GM18505 (cell line): ENCODE measurements around the gene CELF4.

Experiments
- ATAC-seq: cut with Tn5 transposase; IDR thresholded peaks from one replicate; pipeline ENCODE4 v1.9.1; 2021; ENCODE audit not compliant: unreplicated experiment
- POLR2A ChIP-seq: IDR thresholded peaks from 4 replicates; pipeline ENCODE4 v1.6.1; 2011; ENCODE audit warnings: borderline replicate concordance; ENCODE audit not compliant: insufficient read depth, insufficient read length; ENCODE audit errors: extremely low read depth

The CELF4 gene

DNA sequence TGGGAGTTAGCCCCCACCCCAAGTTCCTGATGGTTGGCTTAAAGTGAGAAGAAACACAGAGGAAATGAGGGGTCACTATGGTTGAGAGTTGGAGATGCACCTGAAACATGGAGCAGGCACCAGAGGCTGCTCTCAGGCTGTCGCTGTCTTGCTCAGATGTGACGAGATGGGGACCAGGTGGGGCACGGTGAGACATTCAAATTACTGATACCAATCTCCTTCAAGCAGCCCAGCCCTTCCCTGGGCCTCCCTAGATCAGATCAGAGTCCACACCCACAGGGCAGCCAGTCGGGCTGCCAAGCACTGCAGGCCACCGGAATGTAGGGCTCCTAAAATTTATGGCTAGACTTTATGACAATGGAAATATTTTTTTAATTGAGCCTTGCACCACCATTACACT lies 176.6 kb downstream of the CELF4 start:
- ATAC-seq, result no peak

DNA sequence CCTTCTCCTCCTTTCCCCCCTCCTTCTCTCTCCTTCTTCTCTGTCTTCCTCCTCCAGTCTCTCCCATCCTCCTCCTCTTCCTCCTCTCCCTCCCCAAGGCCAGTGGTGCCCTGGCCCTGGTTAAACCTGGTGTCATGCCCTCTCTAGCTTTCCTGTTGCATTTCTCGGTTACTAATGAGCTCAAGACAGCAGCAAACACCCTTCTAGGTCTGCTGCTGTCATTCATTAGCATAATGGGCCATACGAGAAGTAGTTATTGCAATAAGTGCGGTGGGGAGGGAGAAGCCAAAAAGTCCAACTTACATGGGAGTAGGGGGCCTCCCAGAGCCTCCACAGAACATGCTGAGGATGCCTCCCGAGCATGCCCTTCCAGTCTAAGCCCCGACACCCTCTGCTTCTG lies 177.2 kb downstream of the CELF4 start:
- no peak for TF ChIP-seq POLR2A
- no peak for ATAC-seq

More for the DNA sequence above, 176.6 kb downstream of the CELF4 start:
- TF ChIP-seq POLR2A, result no peak

GRCh38 chr18:37385846-37386778 lies 179.5 kb downstream of the CELF4 start:
- TF ChIP-seq POLR2A, result no peak
- ATAC-seq, result no peak

DNA sequence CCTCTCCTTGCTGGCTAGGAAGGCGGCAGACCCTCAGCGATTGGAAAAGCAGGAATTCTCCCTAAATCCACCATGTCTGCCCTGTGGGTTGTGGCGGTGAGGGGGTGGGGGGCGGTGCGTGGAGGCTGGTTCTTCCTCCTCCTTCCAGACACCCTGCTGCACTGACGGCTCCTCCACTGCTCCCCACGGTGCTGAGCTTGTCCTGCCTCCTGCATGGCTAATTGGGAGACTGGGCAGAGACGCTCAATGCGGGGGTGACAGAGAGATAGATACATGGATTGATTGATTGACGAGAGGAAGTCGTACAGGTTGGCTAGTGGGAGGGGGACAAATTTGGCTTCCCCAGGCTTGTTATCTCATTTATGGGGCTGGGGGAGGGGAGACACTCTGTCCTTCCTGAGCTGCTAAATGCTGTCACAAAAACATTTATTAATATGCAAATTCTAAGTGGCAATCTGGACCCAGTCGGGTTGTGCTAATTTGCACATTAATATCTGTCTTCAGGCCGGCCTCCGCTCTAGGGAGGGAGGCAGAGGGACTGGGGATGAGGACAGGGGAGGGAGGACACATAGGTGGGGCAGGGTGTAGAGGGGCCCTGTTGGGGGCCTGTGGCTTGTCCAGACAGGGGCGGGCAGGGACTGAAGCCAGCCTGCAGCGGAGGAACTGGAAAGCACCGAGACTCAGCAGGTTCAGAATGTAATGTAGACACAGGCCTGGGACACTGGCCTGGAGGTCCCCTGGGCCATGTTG lies 181.6 kb downstream of the CELF4 start:
- no peak for TF ChIP-seq POLR2A
- ATAC-seq, result no peak

DNA sequence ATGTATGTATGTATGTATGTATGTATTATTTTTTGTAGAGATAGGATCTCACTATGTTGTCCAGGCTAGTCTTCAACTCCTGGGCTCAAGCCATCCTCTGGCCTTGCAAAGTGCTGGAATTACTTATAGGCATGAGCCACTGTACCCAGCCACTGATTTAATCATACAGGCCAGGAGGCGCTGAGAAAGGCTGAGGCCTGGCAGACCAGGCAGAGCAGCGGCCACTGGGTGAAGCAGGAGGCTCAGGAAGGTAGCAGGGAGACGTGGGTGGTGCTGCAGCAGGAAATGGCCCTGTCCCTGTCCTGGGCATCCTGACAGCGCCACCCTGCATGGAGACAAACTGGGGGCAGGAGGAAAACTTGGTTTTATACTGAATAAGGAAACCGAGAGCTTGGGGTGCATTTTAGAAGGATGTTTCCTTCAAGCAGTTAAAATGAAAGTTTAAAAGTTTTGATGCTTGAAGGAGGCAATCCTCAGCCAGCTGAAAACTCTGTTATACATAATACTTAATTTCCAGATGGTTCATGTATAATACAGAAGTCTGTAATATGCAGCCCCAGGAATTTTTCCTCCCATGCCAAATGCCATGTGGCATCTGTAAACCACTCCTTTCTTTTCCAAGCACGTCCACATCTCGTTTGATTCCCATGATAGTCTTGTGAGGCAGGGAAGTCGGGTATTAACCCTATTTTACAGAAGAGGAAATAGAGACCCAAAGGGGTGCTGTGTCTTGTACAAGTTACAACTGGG lies 182.4 kb downstream of the CELF4 start:
- TF ChIP-seq POLR2A, result no peak
- no peak for ATAC-seq

DNA sequence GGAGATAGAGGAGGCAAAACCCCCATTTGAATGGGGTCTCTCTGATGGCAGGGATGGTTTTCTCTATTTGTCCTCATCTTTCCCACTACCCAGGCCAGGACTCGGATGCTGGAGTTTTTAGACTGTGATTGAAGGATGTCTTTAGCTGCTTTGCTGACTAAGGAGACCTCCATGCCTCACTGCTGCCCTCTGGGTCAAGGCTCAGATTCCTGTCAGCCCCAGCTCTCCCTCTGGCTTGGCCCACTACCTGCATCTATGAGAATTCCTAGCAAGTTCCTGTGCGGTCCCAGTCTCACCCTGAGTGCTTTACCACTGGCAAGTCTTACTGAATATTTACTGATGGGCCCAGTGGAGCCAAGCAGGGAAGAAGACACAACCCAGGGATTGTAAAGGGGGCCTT lies 184.0 kb downstream of the CELF4 start:
- no peak for ATAC-seq
- TF ChIP-seq POLR2A, result no peak

DNA sequence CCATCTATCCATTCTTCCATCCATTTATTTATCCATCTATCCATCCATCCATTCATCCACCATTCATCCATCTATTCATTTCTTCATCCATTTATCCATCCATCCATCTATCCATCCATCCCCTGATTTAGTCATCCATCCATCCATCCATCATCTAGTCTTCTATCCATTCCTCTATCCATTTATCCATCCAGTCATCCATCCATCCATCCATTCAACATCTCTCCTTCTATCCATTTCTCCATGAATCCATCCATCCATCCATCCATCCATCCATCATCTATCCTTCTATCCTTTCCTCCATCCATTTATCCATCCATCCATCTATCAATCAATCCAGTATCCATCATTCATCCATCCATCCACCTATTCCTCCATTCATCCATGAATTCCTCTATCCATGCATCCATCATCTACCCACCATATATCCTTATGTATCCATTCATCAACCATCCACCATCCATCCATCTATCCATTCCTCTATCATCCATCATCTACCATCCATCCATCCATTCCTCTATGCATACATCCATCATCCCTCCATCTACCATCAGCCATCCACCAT lies 185.0 kb downstream of the CELF4 start:
- no peak for TF ChIP-seq POLR2A
- ATAC-seq, result no peak

GRCh38 chr18:37378336-37379010 lies 187.1 kb downstream of the CELF4 start:
- TF ChIP-seq POLR2A, result no peak
- ATAC-seq, result no peak

- ATAC-seq, result no peak
- no peak for TF ChIP-seq POLR2A
Observed at GRCh38 chr18:37375181-37375580, 190.4 kb downstream of the CELF4 start.

GRCh38 chr18:37368110-37368954 lies 197.3 kb downstream of the CELF4 start:
- ATAC-seq, result no peak
- no peak for TF ChIP-seq POLR2A

GRCh38 chr18:37364237-37364636 lies 201.4 kb downstream of the CELF4 start:
- ATAC-seq, result no peak
- no peak for TF ChIP-seq POLR2A

DNA sequence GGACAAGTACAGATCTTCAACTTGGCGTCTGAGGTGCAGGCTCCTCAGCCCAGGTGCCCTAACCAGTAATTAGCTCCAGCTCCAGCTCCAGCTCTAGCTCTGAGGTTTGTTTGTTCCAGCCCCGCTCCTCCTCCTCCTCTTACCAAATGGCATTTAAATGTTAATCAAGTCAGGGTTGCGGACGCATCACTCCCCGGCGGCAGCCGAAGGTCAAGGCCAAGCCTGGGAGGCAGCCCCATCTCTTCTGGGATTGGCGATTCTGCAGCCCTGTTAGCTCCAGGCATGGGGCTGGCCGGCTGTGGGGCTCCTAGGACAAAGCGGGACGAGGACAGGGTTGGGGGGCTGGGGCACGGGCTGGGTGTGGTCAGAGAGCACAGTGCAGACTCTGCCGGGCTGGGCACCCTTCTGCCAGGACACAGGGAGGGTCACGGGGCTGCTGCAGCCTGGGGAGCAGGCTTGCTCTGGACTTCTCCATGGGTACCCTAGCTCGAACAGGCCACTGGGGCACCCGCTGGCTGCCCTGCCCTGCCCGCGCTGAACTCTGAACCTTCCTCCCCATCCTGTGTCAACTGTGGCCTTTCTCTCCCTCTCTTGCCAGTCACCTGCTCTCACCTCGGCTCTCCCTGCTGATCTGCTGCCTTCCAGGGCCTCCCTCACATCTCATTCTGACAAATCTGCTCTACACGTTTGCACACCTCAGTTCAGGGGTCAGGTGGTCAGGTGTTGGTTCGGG lies 203.3 kb downstream of the CELF4 start:
- no peak for ATAC-seq
- no peak for TF ChIP-seq POLR2A
